Panc1 (cell line): ENCODE data around the gene NCBP1. TPM values are rescaled to one million over a fixed set of nuclear protein-coding genes. Genes with fewer than 3 reads are reported as not detected.

Experiments used
- ATAC-seq: fragments of 200-7000 bp; cut with Tn5 transposase; 2 replicates; pipeline ENCODE4 v1.9.1; 2020; ENCODE audit warnings: mild to moderate bottlenecking, moderate library complexity
- BruUV-seq: library from RNA; stranded (reverse); fragments of 400-500 nt; replicated peaks from 2 replicates; lab custom pipeline; 2021; lab: Mats Ljungman, UMichigan
- CTCF ChIA-PET: fragments of 300-600 bp; sonication (Branson Sonifier 250); formaldehyde crosslinking; loops from one replicate; lab custom pipeline; 2022; ENCODE audit warnings: antibody characterized with exemption; lab: Charles Lee
- POLR2A ChIA-PET: fragments of 300-600 bp; sonication (Branson Sonifier 250); formaldehyde crosslinking; loops from one replicate; lab custom pipeline; 2022; ENCODE audit warnings: antibody characterized with exemption; lab: Charles Lee
- DNase-seq: peaks from one replicate; pipeline ENCODE4 v3.0.0-alpha.2; 2010; ENCODE audit warnings: low read depth, low spot score
- H3K27ac ChIP-seq: 2 replicates; pipeline ENCODE4 v1.5.1; 2011; ENCODE audit warnings: mild to moderate bottlenecking, low read length, inconsistent platforms
- H3K27me3 ChIP-seq: fragments of 200-500 bp; sonication (Bioruptor generic); 2 replicates; pipeline ENCODE4 v1.6.0; 2014; ENCODE audit warnings: low read length, inconsistent platforms; ENCODE audit not compliant: control insufficient read depth, insufficient read depth
- H3K36me3 ChIP-seq: fragments of 200-500 bp; sonication (Bioruptor generic); 2 replicates; pipeline ENCODE4 v1.5.1; 2014; ENCODE audit warnings: inconsistent platforms, mild to moderate bottlenecking, low read length, moderate library complexity; ENCODE audit not compliant: control insufficient read depth, insufficient read depth
- H3K4me1 ChIP-seq: 2 replicates; pipeline ENCODE4 v1.5.1; 2011; ENCODE audit warnings: inconsistent platforms, mild to moderate bottlenecking, low read length, moderate library complexity; ENCODE audit not compliant: control insufficient read depth, insufficient read depth
- H3K4me3 ChIP-seq, 2 experiments: 2 replicates each; pipeline ENCODE4 v1.5.1; 2011 to 2012; ENCODE audit warnings: low read depth in 2 of 2, low read length in 2 of 2, mild to moderate bottlenecking in 2 of 2, inconsistent platforms in 1 of 2, moderate library complexity in 1 of 2
- H3K9me3 ChIP-seq: fragments of 200-500 bp; sonication (Bioruptor generic); 2 replicates; pipeline ENCODE4 v1.5.1; 2014; ENCODE audit warnings: low read depth, mild to moderate bottlenecking, inconsistent platforms, low read length, moderate library complexity; ENCODE audit not compliant: control insufficient read depth, insufficient read depth
- CTCF ChIP-seq: fragments of 450-650 bp; IDR thresholded peaks from 2 replicates; pipeline ENCODE4 v1.5.1; 2017; ENCODE audit warnings: mild to moderate bottlenecking
- POLR2AphosphoS5 ChIP-seq: IDR thresholded peaks from 2 replicates; pipeline ENCODE4 v1.6.1; 2012; ENCODE audit warnings: mild to moderate bottlenecking, low read depth, low read length, moderate library complexity
- REST ChIP-seq, 2 experiments: IDR thresholded peaks; 2 replicates each; pipeline ENCODE4 v1.6.1; 2011 to 2012; ENCODE audit warnings: low read depth in 2 of 2, control low read depth in 1 of 2, low read length in 1 of 2, mild to moderate bottlenecking in 1 of 2, moderate library complexity in 1 of 2; ENCODE audit not compliant: insufficient read depth in 1 of 2
- SIN3A ChIP-seq: IDR thresholded peaks from 2 replicates; pipeline ENCODE4 v1.6.1; 2012; ENCODE audit warnings: low read depth, mild to moderate bottlenecking, low read length, moderate library complexity, borderline replicate concordance; ENCODE audit not compliant: insufficient read depth
- TCF7L2 ChIP-seq: IDR thresholded peaks from 2 replicates; pipeline ENCODE4 v1.6.1; 2011; ENCODE audit warnings: mild to moderate bottlenecking, low read depth, low read length, inconsistent platforms
- in situ Hi-C: cut with HindIII; loops from 2 replicates; pipeline ENCODE4 v1.10.0; 2016; ENCODE audit warnings: low sequenced_read_pairs, low pct_unique_long_range_greater_than_20kb
- intact Hi-C: fragments of 100-400 bp; cut with micrococcal nuclease; formaldehyde crosslinking; loops from one replicate; pipeline ENCODE4 v1.10.0; 2022; ENCODE audit not compliant: unreplicated experiment
- total RNA-seq: library from RNA; stranded (reverse); gene quantifications from one replicate; pipeline ENCODE4 v1.2.1, GENCODE V29; 2021; ENCODE audit not compliant: unreplicated experiment

Gene NCBP1
- total RNA-seq, 1 experiment from 2014 or later = 30.1 TPM

- ATAC-seq (no peak), DNase-seq (no peak)
- in situ Hi-C loops = no loop called here
- intact Hi-C loops = no loop called here
- BruUV-seq = no TSS peak
- POLR2A ChIA-PET = no interaction called here
- TF ChIP-seq CTCF = no peak
- TF ChIP-seq REST (IDR thresholded peaks at IDR 0.05; ENCODE audit: insufficient read depth in 1 of 2, low read depth in 2 of 2, low read length in 1 of 2) = no peak
- TF ChIP-seq SIN3A = no peak
- TF ChIP-seq TCF7L2 = no peak
- TF ChIP-seq POLR2AphosphoS5 = no peak
- no peak overlapping the region for H3K4me3 ChIP-seq
- H3K4me1 ChIP-seq = no peaks in the 10 kb centered on the region
- H3K36me3 ChIP-seq = no peaks in the 10 kb centered on the region
- no peaks in the 10 kb centered on the region for H3K27me3 ChIP-seq
- no peaks in the 10 kb centered on the region for H3K9me3 ChIP-seq
- no peak overlapping the region for H3K27ac ChIP-seq
- CTCF ChIA-PET = no interaction called here
Observed at GRCh38 chr9:97711223-97711626, 77.6 kb downstream of the NCBP1 start.

DNA sequence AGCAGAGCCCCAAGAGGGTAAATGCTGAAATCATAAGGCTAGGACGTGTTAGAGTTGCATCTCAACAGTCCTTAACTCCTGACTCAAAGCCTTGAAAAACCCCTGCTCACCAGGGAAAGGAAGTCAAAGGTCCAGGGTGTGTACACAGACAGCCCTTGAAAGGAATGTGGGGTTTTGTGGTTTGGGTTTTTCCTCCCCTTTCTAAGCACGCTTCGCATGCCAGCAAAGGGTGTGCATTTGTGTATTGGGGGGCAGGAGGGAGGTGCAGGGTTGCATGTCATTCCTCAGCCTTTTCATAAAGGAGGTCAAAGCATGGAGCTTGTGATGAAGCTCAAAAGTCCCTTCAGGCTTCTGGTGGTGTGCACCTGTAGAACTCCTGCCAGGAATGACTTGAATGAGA lies 80.8 kb downstream of the NCBP1 start:
- intact Hi-C loops (no loop called here), in situ Hi-C loops (no loop called here)
- CTCF ChIA-PET = no interaction called here
- no peak for ATAC-seq
- H3K9me3 ChIP-seq = no peaks in the 10 kb centered on the region
- no peaks in the 10 kb centered on the region for H3K4me1 ChIP-seq
- BruUV-seq = no TSS peak
- no peaks in the 10 kb centered on the region for H3K27me3 ChIP-seq
- no peaks in the 10 kb centered on the region for H3K36me3 ChIP-seq
- TF ChIP-seq SIN3A (no peak), REST (IDR thresholded peaks at IDR 0.05; ENCODE audit: insufficient read depth in 1 of 2, low read depth in 2 of 2, low read length in 1 of 2) (no peak), CTCF (no peak), POLR2AphosphoS5 (no peak), TCF7L2 (no peak)
- no peak overlapping the region for H3K27ac ChIP-seq
- POLR2A ChIA-PET = no interaction called here
- DNase-seq = no peak
- H3K4me3 ChIP-seq = no peak overlapping the region
